Subcutaneous adipose tissue (tissue), 4 donors: ENCODE results near the gene FTO. TPM values are rescaled to one million over a fixed set of nuclear protein-coding genes. Genes with fewer than 3 reads are reported as not detected.

Experiments
- total RNA-seq, 4 donors: library from RNA; depleted of rRNA; stranded (reverse); fragments of >200 nt; gene quantifications; one replicate each; pipeline ENCODE4 v1.1.0, GENCODE V29; 2016
- TF ChIP-seq, protein P1 (sequence below): fragments of 450-650 bp; IDR thresholded peaks from one replicate; pipeline ENCODE4 v1.5.1; 2016; ENCODE audit warnings: low read depth, mild to moderate bottlenecking, control low read depth, antibody characterized with exemption, moderate library complexity

Gene FTO
- total RNA-seq, 4 donors from 2014 or later, result 74.3 to 102 (median 90.9) TPM

DNA sequence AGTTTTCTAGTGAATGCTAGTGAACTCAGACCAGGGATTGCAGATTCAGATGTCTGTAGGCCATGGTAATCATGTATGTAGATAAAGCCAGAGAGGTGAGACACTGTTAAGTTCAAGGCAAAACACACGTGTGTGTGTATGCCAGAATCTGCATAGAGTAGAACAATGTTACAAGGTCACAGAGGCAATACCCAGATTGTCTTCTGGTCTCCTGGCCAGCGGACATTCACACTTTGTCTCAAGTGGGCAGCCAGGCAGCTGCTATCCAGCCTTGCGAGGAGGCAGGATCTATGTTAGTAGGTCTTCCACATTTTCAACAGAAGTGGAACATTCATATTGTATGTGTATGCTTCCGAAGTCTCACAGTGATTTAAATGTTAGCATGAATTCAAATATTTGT lies 244.4 kb downstream of the FTO start:
- TF ChIP-seq, protein P1, sequence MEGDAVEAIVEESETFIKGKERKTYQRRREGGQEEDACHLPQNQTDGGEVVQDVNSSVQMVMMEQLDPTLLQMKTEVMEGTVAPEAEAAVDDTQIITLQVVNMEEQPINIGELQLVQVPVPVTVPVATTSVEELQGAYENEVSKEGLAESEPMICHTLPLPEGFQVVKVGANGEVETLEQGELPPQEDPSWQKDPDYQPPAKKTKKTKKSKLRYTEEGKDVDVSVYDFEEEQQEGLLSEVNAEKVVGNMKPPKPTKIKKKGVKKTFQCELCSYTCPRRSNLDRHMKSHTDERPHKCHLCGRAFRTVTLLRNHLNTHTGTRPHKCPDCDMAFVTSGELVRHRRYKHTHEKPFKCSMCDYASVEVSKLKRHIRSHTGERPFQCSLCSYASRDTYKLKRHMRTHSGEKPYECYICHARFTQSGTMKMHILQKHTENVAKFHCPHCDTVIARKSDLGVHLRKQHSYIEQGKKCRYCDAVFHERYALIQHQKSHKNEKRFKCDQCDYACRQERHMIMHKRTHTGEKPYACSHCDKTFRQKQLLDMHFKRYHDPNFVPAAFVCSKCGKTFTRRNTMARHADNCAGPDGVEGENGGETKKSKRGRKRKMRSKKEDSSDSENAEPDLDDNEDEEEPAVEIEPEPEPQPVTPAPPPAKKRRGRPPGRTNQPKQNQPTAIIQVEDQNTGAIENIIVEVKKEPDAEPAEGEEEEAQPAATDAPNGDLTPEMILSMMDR, result no peak

DNA sequence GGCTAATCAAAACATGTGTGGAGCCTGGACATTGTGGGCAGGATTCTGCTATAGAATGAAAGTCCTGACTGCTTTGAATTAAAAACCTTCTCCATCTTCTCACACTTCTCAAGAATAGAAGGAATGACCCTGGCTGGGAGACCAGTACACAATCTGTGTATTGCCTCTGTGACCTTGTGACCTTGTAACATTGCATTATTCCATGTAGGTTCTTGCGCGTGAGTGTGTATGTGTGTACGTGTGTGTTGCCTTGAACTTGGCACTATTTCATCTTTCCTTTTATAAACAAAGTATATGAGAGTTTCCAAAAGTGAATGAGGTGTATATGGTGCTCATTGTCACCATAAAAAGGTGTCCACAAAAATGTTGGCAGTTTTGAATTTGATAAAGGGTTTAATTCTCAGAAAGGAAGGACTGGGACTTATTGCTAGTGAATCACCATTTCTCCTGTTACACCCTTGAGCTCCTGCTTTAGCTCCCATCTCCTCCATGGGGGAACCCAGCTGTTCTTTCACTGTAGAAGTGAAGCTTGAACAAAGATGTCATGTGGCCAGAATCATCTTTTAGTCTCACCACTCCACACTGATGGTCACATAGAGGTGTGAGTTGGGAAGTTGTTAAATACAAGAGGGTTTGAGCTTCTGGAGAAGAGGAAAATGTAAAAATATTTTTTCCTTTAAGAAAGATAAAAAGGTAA lies 244.9 kb downstream of the FTO start:
- TF ChIP-seq, protein P1, result no peak

DNA sequence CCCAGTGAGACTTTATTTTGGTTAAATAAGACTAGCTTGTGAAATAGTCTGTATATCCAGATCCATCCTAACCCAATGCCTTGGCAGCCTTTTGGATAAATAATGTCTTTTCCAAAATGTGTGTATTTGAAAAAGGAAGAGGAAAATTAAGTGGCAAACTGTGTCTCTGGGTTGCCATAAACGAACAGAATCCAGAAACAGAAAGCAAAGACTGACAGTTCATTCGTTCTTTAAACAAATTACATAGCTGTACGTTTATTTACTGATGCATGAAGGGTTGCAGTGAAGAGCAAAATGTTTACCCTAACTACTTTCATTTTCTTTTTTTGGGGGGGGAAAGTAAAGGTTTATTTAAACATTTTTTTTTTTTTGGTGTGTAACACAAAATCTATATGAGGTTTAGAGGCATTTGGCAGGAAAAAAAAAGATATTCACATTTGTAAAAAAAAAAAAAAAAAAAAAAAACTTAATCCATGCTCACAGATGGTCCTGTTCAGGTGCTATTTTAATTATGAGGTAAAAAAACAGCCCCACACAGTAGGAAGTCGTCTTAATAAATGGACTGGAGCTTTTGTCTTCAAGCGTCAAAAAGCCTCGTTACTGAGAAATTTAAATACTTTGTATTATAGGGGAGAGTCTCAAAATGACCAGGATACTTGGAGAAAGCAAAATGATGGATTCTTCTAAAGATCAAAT lies 245.9 kb downstream of the FTO start:
- TF ChIP-seq, protein P1, result no peak

DNA sequence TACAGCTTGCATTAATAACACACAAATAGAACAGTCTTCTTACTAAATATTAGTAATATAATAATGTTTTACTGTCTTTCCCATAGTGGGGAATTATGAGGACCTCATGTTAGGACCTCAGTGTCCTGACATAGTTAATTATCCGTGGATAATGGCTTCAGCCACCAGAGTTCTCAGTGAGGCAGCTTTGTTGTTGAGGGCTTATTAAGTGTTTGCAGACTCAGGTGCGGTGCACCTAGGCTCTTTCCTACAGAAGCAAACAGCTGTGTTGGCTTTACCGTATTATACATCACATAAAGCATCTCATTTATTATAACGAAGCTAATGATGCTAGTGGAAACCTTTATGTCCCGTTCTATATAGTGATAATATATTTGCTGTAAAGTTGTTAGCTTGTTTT lies 246.7 kb downstream of the FTO start:
- TF ChIP-seq, protein P1, result no peak

DNA sequence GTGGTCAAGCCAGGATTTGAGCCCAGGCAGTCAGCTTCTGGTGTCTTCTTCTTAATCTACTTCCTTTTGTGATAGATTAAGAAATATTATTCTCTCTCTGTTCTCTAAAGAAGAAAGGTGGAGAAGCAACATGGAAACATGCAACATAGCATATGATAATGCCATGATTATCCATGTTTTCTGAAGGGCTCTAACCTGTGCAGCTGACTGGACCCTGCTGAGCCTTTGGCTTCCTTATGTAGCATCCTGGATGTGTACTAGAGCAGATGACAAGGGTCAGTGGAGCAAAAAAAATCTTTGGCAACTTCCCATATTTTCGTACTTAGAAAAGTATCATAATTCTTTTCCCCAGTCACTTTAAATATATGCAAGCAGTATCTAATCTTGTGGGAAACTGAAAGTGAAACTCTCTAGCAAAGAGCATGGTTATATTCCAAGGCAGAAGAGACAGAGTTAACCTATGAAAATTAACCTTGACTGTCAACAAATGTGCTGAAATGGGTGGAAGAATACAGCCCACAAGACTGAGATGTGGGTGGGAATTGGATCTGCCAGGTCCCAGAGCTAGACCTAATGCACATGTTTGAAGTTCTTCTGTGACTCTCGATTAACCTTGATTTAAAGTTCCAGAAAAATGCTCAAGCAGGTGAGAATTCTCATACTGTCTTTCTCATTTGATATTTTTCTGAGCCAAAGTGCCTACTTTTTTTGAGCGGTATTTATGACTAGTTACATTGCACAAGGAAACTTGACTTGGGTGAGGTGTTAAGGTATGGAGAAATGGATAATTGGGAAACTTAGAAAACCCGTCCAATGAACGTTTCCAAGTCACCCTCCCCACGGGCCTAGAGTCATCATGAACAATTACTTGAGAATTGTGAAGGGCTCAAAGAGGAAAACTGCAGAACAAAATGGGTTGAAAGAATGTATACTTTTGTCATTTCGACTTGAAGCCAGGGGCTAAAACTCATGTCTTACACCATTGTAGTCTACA lies 248.6 kb downstream of the FTO start:
- TF ChIP-seq, protein P1, result no peak

DNA sequence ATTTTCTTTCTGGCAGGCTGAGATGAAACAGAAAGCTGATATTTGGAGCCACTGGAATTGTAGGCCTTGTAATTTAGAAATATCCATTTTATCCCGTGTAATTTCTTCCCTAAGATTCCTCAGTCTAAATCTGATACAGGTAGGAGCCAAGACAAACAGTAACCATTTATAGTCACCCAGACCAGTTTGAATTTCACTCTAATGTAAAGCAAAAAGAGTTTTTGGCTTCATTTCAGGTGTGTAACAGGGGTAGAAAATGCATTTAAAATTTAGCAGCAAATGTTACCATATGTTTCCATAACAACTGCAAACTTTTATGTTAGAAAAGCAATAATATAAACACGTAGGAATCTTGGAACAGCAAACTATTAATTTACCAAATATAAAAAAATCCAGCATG lies 249.4 kb downstream of the FTO start:
- TF ChIP-seq, protein P1, result no peak
